ENCODE results near the gene MYO3B.

MYO3B gene

GRCh38 chr2:170313347-170313991, 135.5 kb downstream of the MYO3B start:
- POLR2A ChIA-PET: no interaction called here
- CTCF ChIA-PET: interaction anchor here (1.0 kb wide), 1 partner anchor 11 kb away, joined by 3 read pairs; no protein-coding TSS in a partner anchor
- TF ChIP-seq CTCF (IDR thresholded peaks at IDR 0.05; ENCODE audit: control extremely low read depth, extremely low read depth, low read depth, missing control alignments): no peak
- DNase-seq (ENCODE audit: extremely low spot score): no peak

- POLR2A ChIA-PET: no interaction called here
- no peak for TF ChIP-seq CTCF (IDR thresholded peaks at IDR 0.05; ENCODE audit: control extremely low read depth, extremely low read depth, low read depth, missing control alignments)
- no peak for DNase-seq (ENCODE audit: extremely low spot score)
- CTCF ChIA-PET: interaction anchor here (1.1 kb wide), 1 partner anchor 10 kb away, joined by 3 read pairs; no protein-coding TSS in a partner anchor
Observed at GRCh38 chr2:170313992-170314348, 136.0 kb downstream of the MYO3B start.

- no peak for DNase-seq (ENCODE audit: extremely low spot score)
- TF ChIP-seq CTCF (IDR thresholded peaks at IDR 0.05; ENCODE audit: control extremely low read depth, extremely low read depth, low read depth, missing control alignments): no peak
- ChIA-PET POLR2A (no interaction called here), CTCF (interaction anchor here (1.0 to 1.6 kb wide), 3 partner anchors 9 to 37 kb away, joined by 3 to 5 read pairs (median 3); no protein-coding TSS in a partner anchor)
Observed at GRCh38 chr2:170314744-170315447, 136.9 kb downstream of the MYO3B start.

GRCh38 chr2:170320948-170321347, 143.0 kb downstream of the MYO3B start:
- DNase-seq (ENCODE audit: extremely low spot score): no peak
- ChIA-PET POLR2A (no interaction called here), CTCF (no interaction called here)
- no peak for TF ChIP-seq CTCF (IDR thresholded peaks at IDR 0.05; ENCODE audit: control extremely low read depth, extremely low read depth, low read depth, missing control alignments)

- no peak for DNase-seq (ENCODE audit: extremely low spot score)
- ChIA-PET CTCF (no interaction called here), POLR2A (no interaction called here)
- no peak for TF ChIP-seq CTCF (IDR thresholded peaks at IDR 0.05; ENCODE audit: control extremely low read depth, extremely low read depth, low read depth, missing control alignments)
Observed at GRCh38 chr2:170321526-170321925, 143.6 kb downstream of the MYO3B start.

GRCh38 chr2:170322140-170322766, 144.3 kb downstream of the MYO3B start:
- ChIA-PET CTCF (interaction anchor here (1.4 to 3.8 kb wide), 3 partner anchors 20 to 551 kb away, joined by 3 to 24 read pairs (median 19); no protein-coding TSS in a partner anchor), POLR2A (no interaction called here)
- DNase-seq (ENCODE audit: extremely low spot score): no peak

More at GRCh38 chr2:170322140-170322766, 144.3 kb downstream of the MYO3B start:
- no peak for TF ChIP-seq CTCF (IDR thresholded peaks at IDR 0.05; ENCODE audit: control extremely low read depth, extremely low read depth, low read depth, missing control alignments)
